Thoracic aorta (tissue), 2 donors: ENCODE results near the gene SMPD3. TPM values are rescaled to one million over a fixed set of nuclear protein-coding genes. Genes with fewer than 3 reads are reported as not detected.

Source experiments
- ATAC-seq: fragments of 150-250 bp; one replicate; pipeline ENCODE4 v1.8.0; 2017; ENCODE audit warnings: low read depth; ENCODE audit not compliant: insufficient number of reproducible peaks, low FRiP score
- DNase-seq: peaks from one replicate; pipeline ENCODE4 v3.0.0-alpha.2; 2020; ENCODE audit warnings: low spot score
- H3K27ac ChIP-seq, 2 donors: fragments of 200-600 bp; sonication (generic); 1 replicate in 1 of 2; 2 replicates in 1 of 2; pipeline ENCODE4 v1.5.1; 2016; ENCODE audit warnings: mild to moderate bottlenecking in 2 of 2, moderate library complexity in 2 of 2
- H3K27me3 ChIP-seq: fragments of 200-600 bp; sonication (generic); replicated peaks from 2 replicates; pipeline ENCODE4 v1.6.0; 2016; ENCODE audit warnings: mild to moderate bottlenecking; ENCODE audit not compliant: insufficient read depth
- H3K36me3 ChIP-seq: fragments of 200-600 bp; sonication (generic); one replicate; pipeline ENCODE4 v1.5.1; 2016
- H3K4me1 ChIP-seq, 2 donors: fragments of 200-600 bp; sonication (generic); 1 replicate in 1 of 2; 2 replicates in 1 of 2; pipeline versions ENCODE4 v1.5.1 to v1.6.0; 2016; ENCODE audit warnings: low read depth in 2 of 2, mild to moderate bottlenecking in 1 of 2; ENCODE audit not compliant: control insufficient read depth in 1 of 2
- H3K4me3 ChIP-seq: fragments of 200-600 bp; sonication (generic); 2 replicates; pipeline ENCODE4 v1.5.1; 2016; ENCODE audit warnings: mild to moderate bottlenecking
- H3K9me3 ChIP-seq: fragments of 200-600 bp; sonication (generic); 2 replicates; pipeline ENCODE4 v1.5.1; 2016
- total RNA-seq, 2 donors: library from RNA; depleted of rRNA; stranded (reverse); fragments of >200 nt; gene quantifications; one replicate each; pipeline versions ENCODE4 v1.1.0 to v1.2.3, GENCODE V29; 2016
- TF ChIP-seq, protein P1 (sequence below): fragments of 200-600 bp; sonication (generic); IDR thresholded peaks from one replicate; pipeline ENCODE4 v1.5.1; 2019; ENCODE audit warnings: antibody characterized with exemption

SMPD3 gene
- total RNA-seq, 2 donors from 2014 or later, result 0.41 to 6.5 TPM

DNA sequence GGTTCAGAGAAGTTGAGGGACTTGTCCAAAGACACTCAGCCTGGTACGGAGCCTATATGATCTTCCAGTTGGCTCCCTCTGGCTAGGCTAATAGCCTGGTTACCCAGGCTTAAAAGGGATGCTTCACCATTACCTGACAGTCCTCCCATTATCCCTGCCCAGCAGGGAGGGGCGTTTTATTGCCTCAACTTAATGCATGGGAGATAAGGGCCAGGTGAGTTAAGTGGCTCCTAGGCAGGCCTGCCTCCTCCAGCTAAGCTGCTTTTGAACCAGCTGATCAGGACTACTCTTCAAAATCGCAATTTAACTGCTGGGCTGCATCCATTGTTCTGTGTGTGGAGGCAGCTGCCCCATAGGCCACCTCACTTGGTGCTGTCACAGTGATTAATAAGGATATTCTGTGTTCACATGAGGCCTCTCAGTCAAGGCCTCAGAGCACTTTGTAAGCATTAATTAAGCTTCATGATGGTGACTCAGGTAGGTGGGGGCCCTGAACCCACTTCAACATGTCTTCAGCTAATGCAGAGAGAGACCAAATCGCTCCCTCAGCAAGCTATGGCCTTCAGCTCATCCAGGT is 27.9 kb downstream of the SMPD3 start:
- Histone ChIP-seq H3K27me3 (no peaks in the 10 kb centered on the region), H3K36me3 (no peaks in the 10 kb centered on the region), H3K27ac (no peak overlapping the region), H3K4me3 (no peak overlapping the region), H3K4me1 (no peaks in the 10 kb centered on the region), H3K9me3 (no peaks in the 10 kb centered on the region)
- ATAC-seq, result no peak
- TF ChIP-seq, protein P1, sequence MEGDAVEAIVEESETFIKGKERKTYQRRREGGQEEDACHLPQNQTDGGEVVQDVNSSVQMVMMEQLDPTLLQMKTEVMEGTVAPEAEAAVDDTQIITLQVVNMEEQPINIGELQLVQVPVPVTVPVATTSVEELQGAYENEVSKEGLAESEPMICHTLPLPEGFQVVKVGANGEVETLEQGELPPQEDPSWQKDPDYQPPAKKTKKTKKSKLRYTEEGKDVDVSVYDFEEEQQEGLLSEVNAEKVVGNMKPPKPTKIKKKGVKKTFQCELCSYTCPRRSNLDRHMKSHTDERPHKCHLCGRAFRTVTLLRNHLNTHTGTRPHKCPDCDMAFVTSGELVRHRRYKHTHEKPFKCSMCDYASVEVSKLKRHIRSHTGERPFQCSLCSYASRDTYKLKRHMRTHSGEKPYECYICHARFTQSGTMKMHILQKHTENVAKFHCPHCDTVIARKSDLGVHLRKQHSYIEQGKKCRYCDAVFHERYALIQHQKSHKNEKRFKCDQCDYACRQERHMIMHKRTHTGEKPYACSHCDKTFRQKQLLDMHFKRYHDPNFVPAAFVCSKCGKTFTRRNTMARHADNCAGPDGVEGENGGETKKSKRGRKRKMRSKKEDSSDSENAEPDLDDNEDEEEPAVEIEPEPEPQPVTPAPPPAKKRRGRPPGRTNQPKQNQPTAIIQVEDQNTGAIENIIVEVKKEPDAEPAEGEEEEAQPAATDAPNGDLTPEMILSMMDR, result no peak
- no peak for DNase-seq

DNA sequence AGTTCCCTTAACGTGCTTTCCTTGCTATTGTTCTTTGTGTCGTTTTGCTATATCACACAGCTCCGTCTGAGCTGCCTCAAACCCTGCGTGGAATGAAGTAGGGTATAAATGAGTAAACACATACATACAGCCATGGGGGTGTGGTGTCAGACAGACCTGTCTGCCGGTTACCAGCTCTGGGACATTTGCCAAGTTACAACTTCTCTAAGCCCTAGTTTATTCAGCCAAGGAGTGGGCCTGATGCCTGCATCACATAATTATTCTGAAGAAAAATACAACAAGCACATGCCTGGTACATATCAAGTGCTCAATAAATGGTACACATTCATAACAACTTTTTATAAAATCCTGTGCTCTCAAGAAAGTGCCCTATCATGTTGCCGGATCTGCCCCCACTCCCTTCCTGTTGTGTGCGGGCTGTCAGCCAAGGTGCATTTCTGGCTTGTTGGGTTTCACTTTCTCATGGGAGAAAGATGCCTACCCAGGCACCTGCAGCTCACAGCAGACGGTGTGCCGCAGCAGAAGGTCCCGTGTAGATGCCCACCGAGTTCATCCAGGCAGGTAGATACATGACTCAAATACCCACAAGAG is 30.5 kb downstream of the SMPD3 start:
- H3K4me1 ChIP-seq, result no peaks in the 10 kb centered on the region
- TF ChIP-seq, protein P1, result no peak
- no peaks in the 10 kb centered on the region for H3K9me3 ChIP-seq
- H3K36me3 ChIP-seq, result no peaks in the 10 kb centered on the region
- ATAC-seq, result no peak
- H3K27ac ChIP-seq, result no peak overlapping the region
- H3K27me3 ChIP-seq, result no peaks in the 10 kb centered on the region
- no peak for DNase-seq
- no peak overlapping the region for H3K4me3 ChIP-seq

DNA sequence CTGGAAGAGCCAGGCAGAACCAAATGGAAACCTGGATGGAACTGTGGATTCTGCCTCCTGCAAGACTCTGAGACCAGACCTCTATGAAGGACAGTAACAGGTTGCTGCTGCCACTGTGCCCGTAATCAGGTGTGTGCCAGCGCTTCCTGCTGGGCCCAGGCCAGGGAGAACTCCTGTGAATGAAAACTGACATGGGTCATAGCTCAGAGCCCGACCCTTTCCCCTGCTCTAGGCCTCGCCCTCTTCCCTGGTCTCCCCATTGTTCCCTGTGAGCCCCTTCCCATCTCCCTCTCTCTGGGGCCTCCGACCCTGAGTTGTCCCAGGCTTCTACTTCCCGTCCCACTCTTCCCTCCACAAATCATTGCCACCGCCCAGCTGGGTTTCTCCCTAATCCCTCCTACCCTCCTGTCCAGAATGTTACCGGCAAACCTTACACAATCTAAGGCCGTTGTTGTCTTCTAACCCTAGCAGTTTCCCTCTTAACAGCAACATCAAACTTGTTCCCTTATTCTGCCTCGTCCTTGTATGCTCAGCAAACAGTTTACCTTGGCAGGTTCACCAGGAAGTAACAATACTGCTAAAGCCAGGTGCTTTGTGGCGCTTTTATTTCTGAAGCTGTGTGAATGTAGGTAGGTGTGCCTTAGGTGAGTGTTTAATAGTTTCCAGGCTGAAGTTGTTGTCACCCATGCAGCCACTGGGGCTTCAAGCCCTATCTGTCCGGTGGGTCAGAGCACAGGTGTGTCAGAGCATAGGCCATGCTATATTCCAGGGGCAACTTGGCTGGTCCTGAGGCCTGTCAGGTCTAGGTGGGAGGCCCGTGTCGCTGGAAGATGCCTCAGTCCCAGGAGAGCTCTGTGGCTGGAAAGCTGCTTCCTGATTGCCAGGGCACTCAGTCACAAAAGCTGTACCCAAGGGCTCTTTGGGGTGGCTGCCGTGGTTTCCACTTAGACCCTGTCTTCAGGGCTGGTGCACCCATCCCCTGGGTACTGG is 32.0 kb downstream of the SMPD3 start:
- Histone ChIP-seq H3K36me3 (no peaks in the 10 kb centered on the region), H3K9me3 (no peaks in the 10 kb centered on the region), H3K4me3 (no peak overlapping the region), H3K27me3 (no peaks in the 10 kb centered on the region), H3K27ac (no peak overlapping the region), H3K4me1 (no peaks in the 10 kb centered on the region)
- TF ChIP-seq, protein P1, result no peak
- no peak for DNase-seq
- no peak for ATAC-seq

DNA sequence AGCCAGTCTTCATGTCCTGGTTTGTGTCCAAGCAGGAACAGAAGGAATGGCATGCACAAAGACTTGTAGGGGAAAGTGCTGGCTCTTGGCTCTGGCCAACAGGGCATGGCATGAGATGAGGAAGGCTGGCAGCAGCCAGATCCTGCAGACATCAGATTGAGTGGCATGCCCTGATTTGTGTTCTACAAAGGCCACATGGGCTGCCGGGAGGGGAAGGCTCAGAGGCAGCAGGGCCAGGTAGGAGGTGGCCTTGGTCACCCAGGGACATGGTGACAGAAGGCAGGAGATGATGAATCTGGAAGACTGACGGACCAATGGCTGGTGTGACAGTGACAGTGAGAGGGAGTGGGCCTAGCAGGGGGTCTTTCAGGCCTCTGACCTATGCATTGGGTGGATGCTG is 33.7 kb downstream of the SMPD3 start:
- DNase-seq, result no peak
- no peak for ATAC-seq

More for the DNA sequence above, 33.7 kb downstream of the SMPD3 start:
- TF ChIP-seq, protein P1, result no peak
- no peak overlapping the region for H3K4me3 ChIP-seq
- H3K4me1 ChIP-seq, result no peaks in the 10 kb centered on the region
- no peaks in the 10 kb centered on the region for H3K36me3 ChIP-seq
- H3K9me3 ChIP-seq, result no peaks in the 10 kb centered on the region
- H3K27ac ChIP-seq, result no peak overlapping the region
- no peaks in the 10 kb centered on the region for H3K27me3 ChIP-seq
